GM19372 (cell line): Measurements from ENCODE around the gene FLAD1.
"Not testable (repeated sequence)": the region's sequence is repeated elsewhere in the genome, so short reads cannot be mapped to it uniquely, and the experiment has no call there.

Source experiments
- ATAC-seq: cut with Tn5 transposase; IDR thresholded peaks from one replicate; pipeline ENCODE4 v1.9.1; 2021; ENCODE audit warnings: mild to moderate bottlenecking, low read depth, moderate library complexity; ENCODE audit not compliant: unreplicated experiment

Gene FLAD1

GRCh38 chr1:154988058-154988954, 5.2 kb downstream of the FLAD1 start:
- ATAC-seq = no peak

- no peak for ATAC-seq
Observed at GRCh38 chr1:154989195-154989860, 6.2 kb downstream of the FLAD1 start.

- ATAC-seq = no peak
Observed at GRCh38 chr1:154990276-154990675, 7.1 kb downstream of the FLAD1 start.

- no peak for ATAC-seq
Observed at GRCh38 chr1:154992721-154993571, 9.8 kb downstream of the FLAD1 start.

- ATAC-seq = no peak
Observed at GRCh38 chr1:154993572-154994268, 10.6 kb downstream of the FLAD1 start, which contains the start of gene LENEP. LENEP (plus strand) TSS chr1:154993586; CDS start chr1:154993608, 22 bp downstream.

- no peak for ATAC-seq
Observed at GRCh38 chr1:154994269-154994587, 11.1 kb downstream of the FLAD1 start.

GRCh38 chr1:154994591-154994990, 11.4 kb downstream of the FLAD1 start:
- no peak for ATAC-seq

GRCh38 chr1:154995301-154995983, 12.3 kb downstream of the FLAD1 start:
- not testable (repeated sequence) for ATAC-seq

- no peak for ATAC-seq
Observed at GRCh38 chr1:154996966-154997701, 14.0 kb downstream of the FLAD1 start.

- ATAC-seq = no peak
Observed at GRCh38 chr1:154998201-154998780, 15.1 kb downstream of the FLAD1 start.

- no peak for ATAC-seq
Observed at GRCh38 chr1:154998818-154999570, 15.8 kb downstream of the FLAD1 start.

GRCh38 chr1:154999571-155000410, 16.6 kb downstream of the FLAD1 start:
- ATAC-seq = no peak

GRCh38 chr1:155000411-155000725, 17.2 kb downstream of the FLAD1 start:
- no peak for ATAC-seq

- ATAC-seq = peak; percentile 34
Observed at GRCh38 chr1:155000726-155001424, 17.7 kb downstream of the FLAD1 start.

GRCh38 chr1:155001425-155001674, 18.2 kb downstream of the FLAD1 start:
- ATAC-seq = peak; percentile 6

- peak; percentile 64 for ATAC-seq
Observed at GRCh38 chr1:155001675-155002463, 18.7 kb downstream of the FLAD1 start.
